Measurements from ENCODE around the gene DPP6.

The DPP6 gene

GRCh38 chr7:154783281-154783909 is 731.2 kb downstream of the DPP6 start:
- no peak for DNase-seq

DNA sequence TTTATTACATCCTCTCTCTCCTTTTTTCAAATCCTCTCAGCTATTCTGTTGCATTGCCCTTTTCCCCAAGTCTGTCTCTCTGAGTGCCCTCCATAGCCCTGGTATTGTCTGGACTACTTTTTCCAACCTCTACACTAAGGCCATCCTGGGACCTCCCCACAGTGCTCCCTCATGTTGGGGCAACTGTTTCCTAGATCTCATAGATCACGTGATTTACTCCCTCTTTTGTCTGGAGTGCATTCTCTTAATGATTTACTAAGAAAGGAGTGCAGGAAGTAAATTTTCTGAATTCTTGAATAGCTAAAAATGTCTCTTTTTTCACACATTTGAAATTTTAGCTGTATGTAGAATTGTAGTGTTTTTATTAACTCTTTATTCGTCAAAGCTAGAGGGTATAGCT is 733.7 kb downstream of the DPP6 start:
- DNase-seq, result no peak

- no peak for DNase-seq
These were observed 737.2 kb downstream of the DPP6 start for GRCh38 chr7:154789404-154789803.

DNA sequence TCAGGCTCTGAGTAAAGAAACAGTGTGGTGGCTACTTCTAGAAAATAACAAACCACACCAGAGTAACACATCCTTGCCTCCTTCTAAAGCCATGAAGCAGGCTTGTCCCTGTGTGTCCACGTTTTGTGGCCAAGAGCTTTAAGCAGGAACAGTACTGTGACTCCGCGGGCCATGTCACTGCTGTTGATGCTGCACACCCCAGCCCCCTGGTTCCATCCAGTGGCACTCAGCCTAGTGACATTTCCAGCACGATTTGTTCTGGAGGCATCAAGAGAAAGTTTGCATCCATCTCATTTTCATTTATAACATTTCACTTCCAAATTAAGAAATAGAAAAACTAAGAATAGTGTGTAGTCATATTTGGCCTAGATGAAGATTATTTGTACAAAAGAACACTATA is 739.4 kb downstream of the DPP6 start:
- DNase-seq, result no peak

- no peak for DNase-seq
These were observed 740.3 kb downstream of the DPP6 start for GRCh38 chr7:154792436-154793055.

- no peak for DNase-seq
These were observed 742.1 kb downstream of the DPP6 start for GRCh38 chr7:154794147-154794780.

- no peak for DNase-seq
These were observed 742.8 kb downstream of the DPP6 start for GRCh38 chr7:154795014-154795413.

- DNase-seq, result no peak
These were observed 743.2 kb downstream of the DPP6 start for GRCh38 chr7:154795437-154795836.

DNA sequence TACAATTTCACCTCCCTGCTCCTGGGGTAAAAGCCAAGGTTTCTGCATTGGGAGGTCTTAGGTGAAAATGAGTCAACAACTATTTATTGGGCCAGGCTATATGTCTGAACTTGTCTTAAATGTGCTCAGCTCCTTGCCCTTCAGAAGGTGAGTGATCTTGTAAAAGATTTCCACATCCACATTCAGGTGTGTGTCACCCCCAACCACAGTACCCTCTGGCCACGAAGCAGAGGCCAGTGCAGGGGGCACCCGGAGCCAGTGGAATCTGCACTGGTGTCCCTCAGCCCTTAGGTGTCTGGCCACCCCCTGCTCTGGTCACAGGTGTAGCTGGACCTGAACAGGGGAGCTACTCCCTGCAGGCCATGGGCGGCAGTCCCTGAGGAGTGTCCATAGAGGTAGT is 752.3 kb downstream of the DPP6 start:
- no peak for DNase-seq

- DNase-seq, result no peak
These were observed 759.8 kb downstream of the DPP6 start for GRCh38 chr7:154812027-154812426.

DNA sequence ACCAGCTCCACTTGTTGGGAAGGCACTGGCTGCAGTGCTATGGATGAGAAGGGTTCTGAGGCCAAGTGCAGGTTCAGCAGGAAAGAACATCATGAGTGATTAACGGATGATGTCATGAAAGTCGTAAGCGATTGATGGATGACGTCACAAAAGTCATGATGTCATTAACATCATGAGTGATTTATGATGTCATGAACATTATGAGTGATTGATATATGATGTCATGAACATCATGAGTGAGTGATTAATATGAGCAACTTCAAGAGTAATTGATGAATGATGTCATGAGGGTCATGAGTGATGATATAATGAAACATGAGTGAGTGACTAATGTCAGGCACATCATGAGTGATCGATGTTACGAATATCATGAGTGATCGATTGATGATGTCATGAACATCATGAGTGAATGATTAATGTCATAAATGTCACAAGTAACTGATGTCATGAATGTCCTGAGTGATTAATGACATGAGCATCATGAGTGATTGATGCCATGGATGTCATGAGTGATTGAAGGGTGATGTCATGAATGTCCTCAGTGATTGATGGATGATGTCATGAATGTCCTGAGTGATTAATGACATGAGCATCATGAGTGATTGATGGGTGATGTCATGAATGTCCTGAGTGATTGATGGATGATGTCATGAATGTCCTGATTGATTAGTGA is 765.2 kb downstream of the DPP6 start:
- no peak for DNase-seq

DNA sequence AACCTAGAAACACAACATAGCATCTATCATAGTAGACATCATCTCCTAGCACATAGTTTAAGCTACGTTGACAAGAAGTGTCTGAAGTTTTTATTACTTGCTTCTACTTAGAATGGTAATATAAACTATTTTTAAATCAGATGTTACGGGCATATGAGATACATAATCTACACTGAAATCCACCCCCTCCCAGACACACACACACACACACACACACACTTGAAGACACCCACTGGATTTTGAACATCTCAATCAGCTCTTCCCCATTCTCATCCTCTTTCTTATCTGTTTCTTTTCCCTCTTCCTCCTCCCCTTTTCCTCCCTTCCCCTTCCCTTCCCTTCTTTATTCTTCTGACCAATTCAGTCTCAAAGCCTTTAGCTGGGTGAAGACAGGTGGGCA is 774.8 kb downstream of the DPP6 start:
- no peak for DNase-seq

DNA sequence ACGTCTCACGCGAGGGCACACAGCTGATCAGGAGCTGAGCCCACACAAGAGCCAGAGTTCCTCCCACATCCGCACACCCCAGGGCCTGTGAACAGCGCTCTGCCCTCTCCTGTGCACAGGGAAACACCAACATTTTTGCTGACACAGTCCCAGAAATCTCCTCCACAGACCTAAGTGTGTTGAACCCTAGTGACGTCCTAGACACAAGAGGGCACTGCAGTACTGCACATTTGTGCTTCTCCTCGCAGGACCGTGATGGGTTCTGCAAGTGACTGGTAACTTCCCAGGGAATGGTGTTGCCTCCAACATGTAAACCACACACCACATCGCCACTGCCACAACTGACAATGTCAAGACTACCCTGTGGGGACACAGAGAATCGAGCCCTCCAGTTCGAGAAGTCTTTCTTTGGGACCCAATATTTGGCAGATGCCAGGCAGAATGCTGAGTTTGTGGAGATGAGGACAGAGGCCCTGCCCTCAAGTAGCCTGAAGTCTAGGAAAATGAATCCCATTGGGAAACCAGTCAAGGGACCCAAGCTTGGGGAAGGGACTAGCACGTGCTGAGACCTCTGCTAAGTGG is 780.5 kb downstream of the DPP6 start:
- no peak for DNase-seq

DNA sequence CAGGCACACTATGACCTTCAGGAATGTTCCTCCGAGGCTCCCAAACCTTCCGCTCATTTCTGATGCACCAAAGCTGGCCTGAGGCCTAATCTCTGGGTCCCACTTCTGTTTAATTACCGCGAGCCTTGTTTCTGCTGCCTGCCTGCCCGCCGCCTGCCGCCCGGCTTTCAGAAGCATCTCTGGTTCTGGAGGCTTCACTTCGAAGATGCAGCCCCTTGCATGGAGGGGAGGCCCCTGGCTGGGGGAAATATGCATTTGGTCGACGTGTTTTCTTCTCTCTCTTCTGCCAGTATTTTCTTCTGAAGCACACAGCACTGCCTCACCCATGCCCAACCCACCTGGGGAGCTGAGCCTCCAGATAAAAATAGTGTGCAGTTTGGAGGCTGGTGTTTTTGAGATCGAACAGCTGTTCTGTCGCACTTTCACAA is 783.8 kb downstream of the DPP6 start:
- DNase-seq, result no peak

DNA sequence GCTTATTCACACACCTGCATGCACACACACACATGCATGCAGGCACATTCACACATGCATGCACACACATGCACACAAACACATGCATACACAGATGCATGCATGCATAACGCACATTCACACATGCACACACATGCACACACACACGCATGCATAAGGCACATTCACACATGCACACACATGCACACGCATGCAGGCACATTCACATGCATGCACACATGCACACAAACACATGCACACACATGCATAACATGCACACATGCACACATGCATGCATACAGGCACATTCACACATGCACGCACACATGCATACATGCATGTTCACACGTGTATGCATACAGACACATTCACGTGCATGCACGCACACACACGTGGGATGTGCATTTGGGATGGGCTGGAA is 784.9 kb downstream of the DPP6 start:
- DNase-seq, result no peak

GRCh38 chr7:154837622-154838021 is 785.4 kb downstream of the DPP6 start:
- DNase-seq, result no peak

DNA sequence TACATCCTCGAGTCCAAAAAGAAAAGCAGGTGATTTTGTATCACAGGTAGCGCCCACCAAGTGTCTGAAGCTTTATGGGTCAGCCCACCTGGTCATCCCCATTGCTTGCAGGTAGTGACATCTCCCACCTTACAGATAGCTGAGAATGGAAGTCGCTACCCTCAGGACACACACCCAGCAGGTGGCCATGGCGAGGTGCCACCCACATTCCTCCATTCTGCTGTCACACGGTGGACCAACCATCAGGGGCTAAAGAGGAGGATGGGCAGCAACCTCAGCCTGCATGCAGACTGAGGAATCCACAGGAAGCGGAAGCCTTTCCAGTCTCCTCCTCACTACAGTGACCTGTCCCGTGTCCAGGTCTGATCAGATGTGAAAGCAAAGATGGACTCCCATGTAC is 787.9 kb downstream of the DPP6 start:
- no peak for DNase-seq

DNA sequence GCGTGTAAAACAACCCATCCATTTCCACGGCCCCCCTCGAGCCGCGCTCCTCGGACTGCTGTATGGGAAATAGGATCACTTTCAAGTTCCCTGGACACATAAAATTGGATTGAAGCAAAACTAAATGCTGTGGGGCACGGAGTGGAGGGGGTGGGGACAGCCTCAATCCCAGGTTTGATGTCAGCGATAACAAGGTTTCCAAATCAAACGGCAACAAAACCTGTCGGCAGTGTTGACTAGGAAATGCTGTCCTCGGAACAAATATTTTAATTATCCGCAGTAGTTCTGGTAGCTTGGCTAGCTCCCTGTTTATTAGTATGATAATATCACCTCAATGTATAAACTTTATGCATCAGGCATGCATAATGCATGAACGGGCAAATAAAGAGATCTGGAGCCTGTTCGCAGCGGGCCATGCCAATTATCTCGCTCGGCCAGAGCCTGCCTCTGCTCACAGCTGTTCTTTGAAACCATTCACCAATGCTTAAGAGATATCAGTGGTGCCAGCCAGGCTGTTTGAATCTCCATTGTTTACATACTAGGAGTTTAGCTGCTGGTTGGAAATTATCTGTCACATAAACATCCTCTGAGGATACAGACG is 789.6 kb downstream of the DPP6 start:
- no peak for DNase-seq

- DNase-seq, result no peak
These were observed 790.4 kb downstream of the DPP6 start for GRCh38 chr7:154842591-154842990.

DNA sequence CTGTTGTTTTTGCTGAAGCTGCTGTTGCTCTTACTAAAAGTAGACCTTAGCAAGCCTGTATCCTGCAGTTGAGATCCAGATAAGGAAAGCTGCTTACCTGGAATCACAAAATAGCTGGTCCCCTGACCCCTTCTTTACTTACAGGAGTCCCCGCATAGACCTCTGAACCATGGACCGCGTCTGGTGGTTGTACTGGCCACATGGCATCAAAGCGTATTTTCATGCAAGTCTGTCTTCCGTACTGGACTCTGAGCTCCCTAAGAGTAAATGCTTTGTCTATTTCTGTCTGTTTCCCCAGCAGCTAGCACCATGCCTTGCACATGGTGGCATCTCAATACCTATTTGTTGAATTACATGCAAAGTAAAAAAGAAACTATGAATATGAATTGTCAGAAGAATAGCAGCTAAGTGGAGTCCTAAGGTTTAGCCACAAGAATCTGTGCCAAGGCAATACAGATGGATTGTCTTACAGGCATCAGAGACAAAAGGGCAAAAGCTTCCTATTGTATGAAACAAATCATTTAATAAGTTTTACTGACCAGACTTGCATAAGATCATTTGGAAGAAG is 791.6 kb downstream of the DPP6 start:
- DNase-seq, result no peak

- no peak for DNase-seq
These were observed 792.3 kb downstream of the DPP6 start for GRCh38 chr7:154844499-154844898.

DNA sequence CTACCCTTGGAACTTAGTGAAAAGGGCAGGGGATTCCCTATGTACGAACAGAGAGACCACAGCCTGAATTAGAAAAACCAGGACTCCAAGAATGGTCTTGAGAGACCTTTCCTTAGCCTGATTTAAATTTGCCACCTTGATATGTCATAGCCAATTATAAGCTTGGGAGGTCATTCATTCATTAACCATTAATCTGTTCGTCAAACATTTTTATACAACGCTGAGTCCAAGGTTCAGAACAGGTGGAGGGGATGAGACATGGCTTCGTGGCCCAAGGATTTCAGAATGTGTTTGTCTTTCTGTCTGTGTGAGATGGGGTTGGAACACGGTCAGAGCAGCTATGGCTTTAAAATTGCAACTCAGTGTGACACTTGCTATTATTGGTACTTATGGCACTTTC is 792.8 kb downstream of the DPP6 start:
- DNase-seq, result no peak

DNA sequence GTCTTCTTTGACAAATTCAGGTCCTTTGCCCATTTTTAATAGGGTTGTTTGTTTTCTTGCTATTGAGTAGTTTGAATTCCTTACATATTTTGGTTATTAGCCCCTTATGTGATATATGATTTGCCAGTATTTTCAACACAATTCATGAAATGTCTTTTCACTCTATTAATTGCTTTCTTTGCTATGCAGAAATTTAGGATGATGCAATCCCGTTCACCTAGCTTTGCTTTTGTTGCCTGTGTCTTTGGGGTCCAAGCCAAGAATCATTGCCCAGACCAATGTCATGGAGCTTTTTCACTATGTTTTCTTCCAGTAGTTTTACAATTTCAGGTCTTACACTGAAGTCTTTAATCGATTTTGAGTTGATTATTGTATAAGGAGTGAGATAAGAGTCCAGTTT is 796.3 kb downstream of the DPP6 start:
- DNase-seq, result no peak
